ENCODE data around the gene HLCS. TPM values are rescaled to one million over a fixed set of nuclear protein-coding genes. Genes with fewer than 3 reads are reported as not detected.
"Not testable (repeated sequence)": the region's sequence is repeated elsewhere in the genome, so short reads cannot be mapped to it uniquely, and the experiment has no call there.

Gene HLCS
- total and polyA plus RNA-seq, 2 donors from 2014 or later: 4.5 to 29.6 TPM

- H3K27ac ChIP-seq (ENCODE audit: low read depth in 2 of 2, low read length in 2 of 2): peak overlapping the region in 1 of 2 donors; percentile 14
- FAIRE-seq: no peak
Observed at GRCh38 chr21:37001441-37001840, 35.0 kb upstream of the HLCS start.

GRCh38 chr21:37000381-37000780 is 33.9 kb upstream of the HLCS start:
- H3K4me1 ChIP-seq (ENCODE audit: control insufficient read depth in 2 of 3, insufficient read depth in 2 of 3, low read depth in 1 of 3, low read length in 3 of 3): no peaks in the 10 kb centered on the region
- no peak overlapping the region for H3K9ac ChIP-seq (ENCODE audit: low read length in 3 of 3)
- H3K4me3 ChIP-seq (ENCODE audit: low read length in 3 of 3): no peak overlapping the region
- no peaks in the 10 kb centered on the region for H3K9me3 ChIP-seq (ENCODE audit: control insufficient read depth in 2 of 3, insufficient read depth in 1 of 3, low read length in 3 of 3)
- FAIRE-seq (no peak), DNase-seq (no peak)
- H3K27ac ChIP-seq (ENCODE audit: low read depth in 2 of 2, low read length in 2 of 2): no peak overlapping the region
- no peaks in the 10 kb centered on the region for H3K36me3 ChIP-seq (ENCODE audit: control insufficient read depth in 2 of 3, insufficient read depth in 3 of 3, low read length in 3 of 3)
- TF ChIP-seq CTCF (IDR thresholded peaks at IDR 0.05; ENCODE audit: borderline replicate concordance, extremely low read depth, insufficient read depth): no peak
- no peaks in the 10 kb centered on the region for H3K27me3 ChIP-seq (ENCODE audit: control insufficient read depth, insufficient read depth, low read length)
- intact Hi-C loops (cut with DNase I): no loop called here

More at GRCh38 chr21:37001441-37001840, 35.0 kb upstream of the HLCS start:
- Histone ChIP-seq H3K4me3 (ENCODE audit: low read length in 3 of 3) (no peak overlapping the region), H3K9me3 (ENCODE audit: control insufficient read depth in 2 of 3, insufficient read depth in 1 of 3, low read length in 3 of 3) (no peaks in the 10 kb centered on the region), H3K9ac (ENCODE audit: low read length in 3 of 3) (no peak overlapping the region), H3K4me1 (ENCODE audit: control insufficient read depth in 2 of 3, insufficient read depth in 2 of 3, low read depth in 1 of 3, low read length in 3 of 3) (no peaks in the 10 kb centered on the region), H3K27me3 (ENCODE audit: control insufficient read depth, insufficient read depth, low read length) (no peaks in the 10 kb centered on the region), H3K36me3 (ENCODE audit: control insufficient read depth in 2 of 3, insufficient read depth in 3 of 3, low read length in 3 of 3) (no peaks in the 10 kb centered on the region)
- peak in 2 of 5 donors; percentile 29 to 67 for DNase-seq
- TF ChIP-seq CTCF (IDR thresholded peaks at IDR 0.05; ENCODE audit: borderline replicate concordance, extremely low read depth, insufficient read depth): no peak
- intact Hi-C loops (cut with DNase I): no loop called here

- DNase-seq (no peak), FAIRE-seq (no peak)
- Histone ChIP-seq H3K9ac (ENCODE audit: low read length in 3 of 3) (no peak overlapping the region), H3K4me3 (ENCODE audit: low read length in 3 of 3) (no peak overlapping the region), H3K27ac (ENCODE audit: low read depth in 2 of 2, low read length in 2 of 2) (no peak overlapping the region), H3K4me1 (ENCODE audit: control insufficient read depth in 2 of 3, insufficient read depth in 2 of 3, low read depth in 1 of 3, low read length in 3 of 3) (no peaks in the 10 kb centered on the region), H3K36me3 (ENCODE audit: control insufficient read depth in 2 of 3, insufficient read depth in 3 of 3, low read length in 3 of 3) (no peaks in the 10 kb centered on the region), H3K27me3 (ENCODE audit: control insufficient read depth, insufficient read depth, low read length) (no peaks in the 10 kb centered on the region), H3K9me3 (ENCODE audit: control insufficient read depth in 2 of 3, insufficient read depth in 1 of 3, low read length in 3 of 3) (no peaks in the 10 kb centered on the region)
- no peak for TF ChIP-seq CTCF (IDR thresholded peaks at IDR 0.05; ENCODE audit: borderline replicate concordance, extremely low read depth, insufficient read depth)
- intact Hi-C loops (cut with DNase I): no loop called here
Observed at GRCh38 chr21:36999131-36999898, 32.8 kb upstream of the HLCS start.

- H3K27me3 ChIP-seq (ENCODE audit: control insufficient read depth, insufficient read depth, low read length); H3K4me3 ChIP-seq (ENCODE audit: low read length in 3 of 3); intact Hi-C loops (cut with DNase I); H3K27ac ChIP-seq (ENCODE audit: low read depth in 2 of 2, low read length in 2 of 2); H3K4me1 ChIP-seq (ENCODE audit: control insufficient read depth in 2 of 3, insufficient read depth in 2 of 3, low read depth in 1 of 3, low read length in 3 of 3); DNase-seq; FAIRE-seq; H3K9me3 ChIP-seq (ENCODE audit: control insufficient read depth in 2 of 3, insufficient read depth in 1 of 3, low read length in 3 of 3); H3K9ac ChIP-seq (ENCODE audit: low read length in 3 of 3); H3K36me3 ChIP-seq (ENCODE audit: control insufficient read depth in 2 of 3, insufficient read depth in 3 of 3, low read length in 3 of 3): not testable (repeated sequence)
Observed at GRCh38 chr21:36995285-36995684, 28.8 kb upstream of the HLCS start.
